Raji (cell line): ENCODE data around the gene INIP.

Experiments used
- POLR2A ChIP-seq: IDR thresholded peaks from 2 replicates; pipeline ENCODE4 v1.6.1; 2011; ENCODE audit warnings: low read depth, low read length, control low read depth; ENCODE audit not compliant: insufficient read depth

The INIP gene

DNA sequence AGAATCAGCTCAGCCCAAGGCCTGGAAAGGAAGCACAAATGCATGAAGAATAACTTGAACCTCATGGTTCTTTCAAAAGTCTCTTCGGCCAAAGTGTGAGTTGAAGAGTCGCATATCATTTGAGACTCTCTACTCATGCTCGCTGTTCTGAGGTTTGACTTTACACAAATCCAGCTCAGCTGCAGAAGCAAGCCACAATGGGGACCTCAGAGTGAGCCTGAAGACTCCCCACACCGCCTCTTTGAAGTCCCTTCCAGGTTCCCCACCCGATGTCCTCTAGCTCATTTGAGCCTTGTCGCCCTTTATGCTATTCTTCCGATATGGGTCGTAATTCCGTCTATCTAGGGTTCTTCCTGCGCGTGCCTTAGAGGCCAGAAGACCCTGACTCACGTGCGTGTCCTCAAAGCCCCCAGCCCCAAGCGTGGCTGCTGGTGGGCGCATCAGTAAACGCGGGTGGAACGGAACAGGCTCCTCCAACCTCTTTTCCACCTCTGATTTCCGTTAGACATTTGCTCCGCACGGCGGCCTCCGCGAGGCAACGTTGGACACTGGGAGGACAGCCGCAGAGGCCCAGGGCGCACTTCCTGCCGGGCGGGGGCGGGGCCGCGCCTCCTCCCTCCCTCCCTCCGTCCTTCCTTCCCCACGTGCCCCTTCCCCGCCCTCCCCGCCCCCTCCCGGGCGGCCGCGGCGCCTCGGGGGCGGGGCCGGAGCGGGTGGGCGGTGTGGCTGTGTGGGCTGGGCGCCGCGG lies 32.3 kb upstream of the INIP start, which contains the start of gene SNX30:
TSS of gene SNX30 (plus strand) at position 745 of the 748 bp plus-strand sequence. CDS start 242 bp downstream, outside the sequence.
- TF ChIP-seq POLR2A, result peak; percentile 95

DNA sequence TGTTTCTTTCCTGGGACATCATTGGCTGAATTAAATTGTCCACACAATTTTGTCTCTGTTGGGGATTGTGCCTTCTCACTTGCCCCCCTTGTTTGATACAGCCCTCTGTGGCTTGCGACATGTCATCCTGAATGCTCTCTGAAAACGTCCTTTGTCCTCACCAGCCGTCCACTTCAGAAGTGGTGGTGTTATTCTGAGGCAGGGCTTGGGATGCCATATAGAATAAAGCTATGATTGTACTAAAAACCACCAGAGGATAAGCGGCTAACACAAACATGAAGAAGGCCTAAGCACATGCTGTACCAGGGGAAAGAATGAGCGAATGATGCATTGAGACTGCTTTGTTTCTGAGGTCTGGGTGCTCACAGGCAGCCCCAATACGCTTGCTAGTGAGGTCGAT lies 29.2 kb upstream of the INIP start:
- TF ChIP-seq POLR2A, result no peak

DNA sequence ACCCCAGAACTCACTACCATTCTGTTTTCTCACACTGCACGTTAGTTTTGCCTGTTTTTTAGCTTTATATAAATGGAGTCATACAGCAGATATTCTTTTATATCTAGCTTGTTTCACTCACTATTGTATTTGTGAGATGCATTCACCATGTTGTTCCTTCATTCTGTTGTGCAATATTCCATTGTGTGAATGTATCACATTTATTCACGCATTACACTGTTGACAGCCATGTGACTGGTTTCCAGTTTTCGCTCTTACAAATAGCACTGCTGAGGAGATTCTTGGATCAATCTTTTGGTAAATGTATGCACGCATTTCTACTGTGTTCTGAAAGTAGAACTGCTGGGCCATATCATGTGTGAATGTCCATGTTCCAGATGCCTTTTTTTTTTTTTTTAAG lies 26.3 kb upstream of the INIP start:
- TF ChIP-seq POLR2A, result no peak

DNA sequence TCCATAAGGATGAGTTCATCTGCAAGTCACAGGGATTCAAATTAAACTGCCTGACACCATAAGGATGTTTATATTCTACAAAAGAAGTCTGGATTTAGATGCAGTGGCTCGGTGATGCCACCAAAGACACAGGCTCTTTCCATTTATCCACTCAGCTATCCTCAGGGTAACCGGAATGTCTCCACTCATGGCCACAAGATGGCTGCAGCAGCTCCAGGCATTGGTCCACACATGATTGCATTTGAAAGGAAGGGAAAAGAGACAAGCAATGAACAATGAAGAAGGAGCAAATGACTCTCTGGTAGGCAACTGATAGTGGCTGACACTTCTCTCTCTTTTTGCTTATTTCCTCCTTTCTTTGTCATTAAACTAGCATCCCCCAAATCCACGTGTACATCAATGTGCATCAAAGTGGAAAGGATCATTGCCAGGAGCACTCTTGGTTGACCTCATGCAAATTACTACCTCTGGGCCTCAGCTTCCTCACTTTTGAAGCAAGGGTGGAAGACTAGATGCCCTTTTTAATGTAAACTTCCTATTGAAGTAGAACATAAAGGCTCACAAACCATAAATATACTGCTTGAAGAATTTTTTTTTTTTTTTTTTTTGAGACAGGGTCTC lies 25.4 kb upstream of the INIP start:
- TF ChIP-seq POLR2A, result 0 out of 2 replicates have a peak, but pooled peaks have one; percentile 18

DNA sequence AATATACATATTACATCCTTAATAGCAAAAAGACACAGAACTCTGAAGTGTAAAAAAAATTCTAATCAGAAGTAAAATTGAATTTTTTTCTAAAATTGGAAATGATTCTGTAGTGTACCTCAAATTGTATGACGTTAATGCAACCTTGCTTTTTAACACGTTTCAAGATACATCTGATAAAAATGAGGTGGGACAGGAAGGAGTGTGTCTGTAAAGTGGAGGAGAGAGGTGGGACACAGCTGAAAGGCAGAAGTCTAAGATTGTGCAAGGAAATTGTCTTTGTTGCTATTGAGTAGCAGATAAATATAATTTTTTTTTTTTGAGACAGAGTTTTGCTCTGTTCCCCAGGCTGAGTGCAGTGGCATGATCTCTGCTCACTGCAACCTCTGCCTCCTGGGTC lies 17.0 kb upstream of the INIP start:
- no peak for TF ChIP-seq POLR2A

DNA sequence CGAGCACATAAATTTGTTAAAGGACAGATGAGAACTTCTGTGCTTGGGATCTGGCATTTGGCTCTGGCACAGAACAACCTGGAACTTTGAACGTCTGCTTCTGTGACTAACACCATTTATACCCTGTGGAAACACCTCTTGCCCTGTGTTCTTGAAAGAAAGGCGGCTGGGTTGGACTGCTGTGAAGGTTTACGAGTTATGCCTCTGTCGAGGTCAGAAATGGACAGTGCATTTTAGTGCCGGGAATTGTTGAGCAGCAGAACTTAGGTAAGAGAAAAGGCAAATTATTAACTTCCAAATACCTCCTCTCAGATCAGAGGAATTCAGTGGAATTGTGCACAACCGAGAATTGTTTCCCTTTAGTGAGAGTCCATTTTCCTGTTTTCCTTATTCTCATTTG lies 14.1 kb upstream of the INIP start:
- no peak for TF ChIP-seq POLR2A

DNA sequence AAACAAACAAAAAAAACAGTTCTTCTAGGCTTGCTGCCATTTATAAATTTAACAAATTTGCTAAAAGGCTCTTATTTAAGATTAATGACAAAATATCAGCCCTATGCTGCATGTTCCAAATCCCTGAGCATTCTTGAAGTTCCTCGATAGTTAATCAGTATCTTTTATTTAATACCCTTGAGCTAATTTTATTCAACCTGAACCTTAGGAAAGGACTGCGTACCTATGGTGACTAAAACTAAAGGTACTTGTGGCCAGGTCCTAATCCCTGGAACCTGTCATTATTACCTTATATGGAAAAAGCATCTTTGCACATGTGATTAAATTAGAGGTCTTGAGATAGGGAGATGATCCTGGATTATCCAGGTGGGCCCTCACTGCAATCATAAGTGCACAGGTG lies 10.5 kb upstream of the INIP start:
- TF ChIP-seq POLR2A, result no peak

DNA sequence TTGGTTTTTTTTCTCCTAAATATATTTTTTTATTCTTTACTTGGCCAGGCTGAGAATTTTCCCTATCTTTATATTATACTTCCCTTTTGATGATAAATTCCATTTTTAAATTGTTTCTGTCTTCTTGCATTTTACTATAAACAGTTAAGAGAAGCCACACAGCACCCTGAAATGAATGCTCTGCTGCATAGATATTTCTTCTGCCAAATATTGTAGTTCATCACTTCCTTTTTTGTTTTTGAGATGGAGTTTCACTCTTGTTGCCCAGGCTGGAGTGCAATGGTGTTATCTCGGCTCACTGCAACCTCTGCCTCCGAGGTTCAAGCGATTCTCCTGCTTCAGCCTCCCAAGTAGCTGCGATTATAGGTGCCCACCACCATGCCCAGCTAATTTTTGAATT lies 8.5 kb upstream of the INIP start:
- no peak for TF ChIP-seq POLR2A

DNA sequence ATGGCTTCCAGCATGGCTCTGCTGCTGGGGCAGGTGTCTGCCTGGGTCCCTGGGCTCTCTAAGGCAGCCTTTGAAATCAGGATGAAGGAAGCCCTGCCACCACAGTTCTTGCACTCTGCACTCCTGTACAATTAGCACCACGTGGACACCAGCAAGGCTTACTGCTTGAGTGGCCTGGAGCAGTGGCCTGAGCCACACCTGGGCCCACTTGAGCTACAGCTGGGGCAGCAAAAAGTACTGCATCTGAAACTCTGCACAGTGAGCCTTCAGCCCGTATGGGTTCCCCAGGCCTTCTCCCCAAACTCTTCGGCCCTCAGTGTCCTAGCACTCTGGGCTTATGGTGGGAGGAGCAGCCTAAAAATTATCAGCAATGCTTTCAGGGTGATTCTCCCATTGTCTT lies 8.0 kb upstream of the INIP start:
- no peak for TF ChIP-seq POLR2A

DNA sequence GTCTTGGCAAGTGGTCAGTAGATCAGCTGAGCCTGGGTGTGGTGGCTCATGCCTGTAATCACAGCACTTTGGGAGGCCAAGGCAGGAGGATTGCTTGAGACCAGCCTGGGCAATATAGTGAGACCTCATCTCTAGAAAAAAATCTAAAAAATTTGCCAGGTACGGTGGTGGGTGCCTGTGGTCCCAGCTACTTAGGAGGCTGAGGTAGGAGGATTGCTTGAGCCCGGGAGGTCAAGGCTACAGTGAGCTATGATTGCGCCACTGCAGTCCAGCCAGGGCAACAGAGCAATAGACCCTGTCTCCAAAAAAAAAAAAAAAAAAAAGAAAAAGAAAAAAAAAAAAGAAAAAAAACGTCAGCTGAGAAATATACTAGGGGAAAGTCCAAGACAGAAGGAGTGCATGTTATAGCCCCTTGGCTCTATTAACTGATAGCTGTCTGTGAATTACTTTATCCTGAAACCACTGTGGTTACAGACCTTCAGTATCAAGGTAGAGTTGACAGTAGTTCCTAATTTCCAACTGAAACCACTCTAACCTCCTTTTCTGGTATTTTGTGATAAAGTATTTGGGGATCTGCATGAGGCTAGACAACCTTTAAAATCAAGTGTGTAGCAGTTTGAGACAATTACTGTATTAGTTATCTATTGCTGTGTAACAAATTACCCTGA lies 2.3 kb upstream of the INIP start:
- no peak for TF ChIP-seq POLR2A

DNA sequence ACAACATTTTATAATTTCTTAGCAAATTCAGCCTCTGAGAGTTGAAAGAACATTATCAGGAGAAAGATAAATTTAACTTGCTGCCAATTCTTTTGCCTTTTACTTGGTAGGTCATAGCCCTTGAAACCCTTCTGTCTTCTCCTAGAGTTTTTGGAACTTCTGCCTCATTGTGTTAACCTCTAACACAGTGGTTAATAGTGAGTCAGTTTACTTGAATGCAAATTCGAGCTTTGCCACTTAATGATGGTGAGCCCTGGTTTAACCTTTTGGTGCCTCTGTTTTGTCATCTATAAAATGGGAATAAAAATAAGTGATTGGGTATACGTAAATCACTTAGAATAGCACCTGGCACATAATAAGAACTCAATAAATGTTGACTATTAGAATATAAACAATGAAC lies 1.8 kb upstream of the INIP start:
- TF ChIP-seq POLR2A, result no peak

DNA sequence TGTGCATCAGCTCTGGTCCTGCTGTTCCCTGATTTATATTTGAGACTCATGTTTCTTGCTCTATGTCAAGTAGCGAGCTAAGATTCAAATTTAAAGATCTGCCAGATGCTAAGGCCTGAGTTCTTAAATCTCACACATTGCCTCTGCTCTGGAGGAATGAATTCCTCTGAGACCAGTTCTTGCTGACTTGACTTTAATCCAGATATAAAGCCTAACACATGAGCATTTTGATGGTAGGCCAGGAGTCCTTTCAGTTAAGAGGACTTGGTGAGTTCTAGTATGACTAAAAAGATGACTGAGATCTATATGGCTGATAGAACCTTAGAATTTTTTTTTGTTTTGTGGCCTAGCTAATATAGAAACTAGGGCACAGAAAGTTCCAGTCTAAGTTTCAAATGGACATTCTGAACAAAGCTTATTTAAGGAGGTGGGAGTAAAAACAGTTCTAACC lies 1.3 kb upstream of the INIP start:
- TF ChIP-seq POLR2A, result no peak

DNA sequence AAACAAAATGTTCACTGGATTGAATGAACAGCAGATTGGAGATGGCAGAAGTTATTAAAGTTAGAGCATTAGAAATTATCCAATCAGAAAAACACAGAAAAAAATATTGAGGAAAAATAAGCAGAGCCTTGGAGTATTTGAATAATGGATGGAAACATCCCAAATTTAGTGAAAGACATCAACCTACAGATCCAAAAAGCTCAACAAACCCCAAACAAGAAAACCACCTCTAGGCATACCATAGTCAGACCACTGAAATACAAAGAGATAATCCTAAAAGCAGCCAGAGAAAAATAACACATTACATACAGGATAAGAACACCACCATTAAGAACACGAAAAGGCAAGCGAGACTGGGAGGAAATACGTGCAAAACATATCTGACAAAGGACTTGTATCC lies 5.2 kb downstream of the INIP start:
- no peak for TF ChIP-seq POLR2A

DNA sequence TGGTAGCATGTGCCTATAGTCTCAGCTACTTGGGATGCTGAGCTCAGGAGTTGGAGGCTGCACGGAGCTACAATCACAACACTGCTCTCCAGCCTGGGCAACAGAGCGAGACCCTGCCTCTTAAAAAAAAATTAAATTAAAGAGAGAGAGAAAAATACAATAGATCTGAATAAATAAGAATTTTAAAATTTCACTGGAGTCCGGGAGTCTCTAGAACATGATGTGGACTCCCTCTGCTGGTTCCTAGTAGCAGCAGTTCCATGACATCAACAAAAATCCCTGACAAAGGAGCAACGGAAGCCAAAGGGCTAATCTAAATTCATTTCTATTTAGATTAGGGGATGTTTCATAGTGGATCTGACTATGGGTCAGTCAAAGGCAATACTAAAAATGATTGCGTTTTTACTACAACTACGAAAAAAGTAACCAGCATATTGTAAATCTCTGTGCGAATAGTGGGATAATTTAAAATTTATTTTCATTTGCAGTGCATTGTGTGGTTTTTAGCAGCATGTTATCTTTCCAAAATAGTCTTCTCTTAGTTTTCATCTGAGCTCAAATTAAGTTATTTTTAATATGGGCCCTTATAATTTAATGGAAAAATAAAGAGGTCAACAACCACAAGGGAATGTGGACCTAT lies 6.7 kb downstream of the INIP start:
- TF ChIP-seq POLR2A, result no peak

DNA sequence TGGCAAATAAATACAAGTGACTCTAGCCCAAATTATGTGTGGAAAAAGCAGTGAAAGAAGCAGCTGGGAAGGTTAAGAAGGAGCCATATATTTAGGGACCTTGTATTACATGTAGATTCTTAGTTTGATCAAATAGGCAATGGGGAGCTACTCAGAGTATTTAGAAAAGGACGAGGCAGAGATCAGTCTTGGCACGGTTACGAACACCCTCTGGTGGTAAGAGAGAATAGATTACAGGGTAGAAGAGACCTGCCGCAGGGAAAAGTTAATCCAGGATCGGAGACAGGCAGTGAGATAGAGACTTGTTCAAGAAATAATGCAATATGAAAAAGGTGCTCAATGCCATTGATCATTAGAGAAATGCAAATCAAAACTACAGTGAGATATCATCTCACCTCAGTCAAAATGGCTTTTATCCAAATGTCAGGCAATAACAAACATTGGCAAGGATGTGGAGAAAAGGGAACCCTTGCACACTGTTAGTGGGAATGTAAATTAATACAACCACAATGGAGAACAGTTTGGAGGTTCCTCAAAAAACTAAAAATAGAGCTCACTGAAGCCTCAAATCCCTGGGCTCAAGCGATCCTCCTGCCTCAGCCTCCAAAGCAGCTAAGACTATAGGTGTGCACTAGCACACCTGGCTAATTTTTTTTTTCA lies 12.0 kb downstream of the INIP start:
- no peak for TF ChIP-seq POLR2A
